Hematopoietic multipotent progenitor cell treated with erythropoietin and hydrocortisone succinate and interleukin-3 and kit ligand, for 8 days (in vitro differentiated cells): ENCODE measurements around the gene RFC5.
A peak's percentile ranks its signal among the peaks of the same experiment; 100 is the strongest.
"Not testable (repeated sequence)": the region's sequence is repeated elsewhere in the genome, so short reads cannot be mapped to it uniquely, and the experiment has no call there.

ENCODE experiments used
- DNase-seq: peaks from one replicate; pipeline ENCODE4 v3.0.0-alpha.2; 2015

RFC5 gene, protein sequence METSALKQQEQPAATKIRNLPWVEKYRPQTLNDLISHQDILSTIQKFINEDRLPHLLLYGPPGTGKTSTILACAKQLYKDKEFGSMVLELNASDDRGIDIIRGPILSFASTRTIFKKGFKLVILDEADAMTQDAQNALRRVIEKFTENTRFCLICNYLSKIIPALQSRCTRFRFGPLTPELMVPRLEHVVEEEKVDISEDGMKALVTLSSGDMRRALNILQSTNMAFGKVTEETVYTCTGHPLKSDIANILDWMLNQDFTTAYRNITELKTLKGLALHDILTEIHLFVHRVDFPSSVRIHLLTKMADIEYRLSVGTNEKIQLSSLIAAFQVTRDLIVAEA

GRCh38 chr12:118016424-118017264 lies at the start of gene RFC5:
Gene RFC5, plus strand, starts transcription at chr12:118016703. Its CDS starts 125 bp downstream, at chr12:118016828.
- DNase-seq = peak; percentile 98

GRCh38 chr12:117967043-117967442 lies 49.5 kb upstream of the RFC5 start:
- no peak for DNase-seq

- DNase-seq = no peak
Measured at GRCh38 chr12:117967512-117967911, 49.0 kb upstream of the RFC5 start.

- no peak for DNase-seq
Measured at GRCh38 chr12:117968151-117968789, 48.2 kb upstream of the RFC5 start.

DNA sequence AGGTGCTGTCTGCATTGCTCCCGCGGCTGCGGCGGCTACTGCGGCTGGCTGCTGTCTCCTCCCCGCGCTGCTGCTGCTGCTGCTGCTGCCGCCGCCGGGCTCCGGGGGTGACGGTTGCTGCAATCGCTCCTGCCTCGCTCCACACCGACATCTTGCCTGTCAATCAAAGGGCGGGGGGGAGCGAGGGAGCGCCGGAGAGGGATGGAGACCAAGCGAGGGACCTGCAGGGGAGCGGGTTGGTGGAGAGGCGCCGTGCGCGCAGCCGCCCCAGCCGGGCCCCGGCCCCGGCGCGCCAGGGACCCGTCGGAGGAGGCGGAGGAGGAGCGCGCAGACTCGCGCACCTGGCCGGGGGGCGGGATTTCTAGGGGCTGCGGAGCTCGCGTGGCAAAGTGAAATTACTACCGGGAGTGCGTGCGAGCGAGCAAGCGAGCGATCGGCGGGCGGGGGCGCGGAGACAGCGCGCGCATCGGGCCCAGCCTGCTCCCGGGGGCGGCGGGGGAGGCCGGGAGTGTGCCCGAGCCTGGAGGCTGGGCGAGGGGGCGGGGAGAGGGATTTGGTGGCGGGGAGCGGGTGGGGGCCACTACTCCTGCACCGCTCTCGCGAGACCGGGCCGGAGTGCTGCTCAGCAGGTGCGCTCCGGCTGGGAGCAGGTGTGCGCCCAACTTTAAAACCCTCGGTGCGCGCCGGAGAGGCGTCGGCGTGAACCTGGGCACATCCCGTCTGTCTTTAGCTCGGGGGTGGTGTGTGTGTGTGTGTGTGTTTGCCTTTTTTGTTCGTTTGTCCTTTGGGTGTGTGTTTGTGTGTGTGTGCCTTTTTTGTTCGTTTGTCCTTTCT lies 47.5 kb upstream of the RFC5 start, which contains the start of gene KSR2:
Gene KSR2, minus strand, starts transcription at position 165 of the 834 bp plus-strand sequence. CDS start 735 bp downstream, outside the sequence.
- DNase-seq = no peak

DNA sequence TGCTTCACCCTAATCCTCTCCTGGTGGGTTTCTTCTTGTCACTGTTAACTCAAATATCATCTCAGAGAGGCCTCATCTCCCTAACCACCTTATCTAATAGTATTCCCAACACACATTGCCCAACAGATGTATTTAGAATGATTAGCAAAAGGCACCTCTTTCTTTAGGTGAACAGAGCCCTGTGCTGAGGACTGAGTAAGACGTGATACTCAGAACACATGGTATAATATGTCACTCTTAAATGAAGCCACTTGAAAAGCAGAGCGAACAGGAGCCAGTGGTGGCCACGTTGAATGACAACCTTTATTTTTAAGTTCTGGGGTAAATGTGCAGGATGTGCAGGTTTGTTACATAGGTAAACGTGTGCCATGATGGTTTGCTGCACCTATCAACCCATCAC lies 46.2 kb upstream of the RFC5 start:
- no peak for DNase-seq

- no peak for DNase-seq
Measured at GRCh38 chr12:117972301-117972700, 44.2 kb upstream of the RFC5 start.

DNA sequence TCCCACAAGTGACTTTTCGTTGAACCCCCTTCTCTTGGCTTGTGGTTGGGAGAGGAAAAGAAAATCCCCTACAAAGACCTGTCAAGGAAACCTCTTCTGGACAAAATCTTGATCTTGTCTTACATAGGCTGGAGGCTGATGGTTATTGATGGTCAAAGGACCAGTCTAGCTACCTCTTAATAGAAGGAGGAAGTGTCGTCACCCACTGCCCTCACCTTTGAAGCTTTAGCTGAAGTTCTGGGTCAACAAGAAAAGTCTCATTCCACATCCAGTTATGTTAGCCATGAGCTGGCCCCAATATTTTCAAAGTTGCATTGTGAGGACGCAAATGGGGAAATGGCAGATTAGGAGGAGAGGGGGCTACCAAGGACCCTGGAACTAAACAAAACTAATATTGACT lies 41.5 kb upstream of the RFC5 start:
- DNase-seq = no peak

DNA sequence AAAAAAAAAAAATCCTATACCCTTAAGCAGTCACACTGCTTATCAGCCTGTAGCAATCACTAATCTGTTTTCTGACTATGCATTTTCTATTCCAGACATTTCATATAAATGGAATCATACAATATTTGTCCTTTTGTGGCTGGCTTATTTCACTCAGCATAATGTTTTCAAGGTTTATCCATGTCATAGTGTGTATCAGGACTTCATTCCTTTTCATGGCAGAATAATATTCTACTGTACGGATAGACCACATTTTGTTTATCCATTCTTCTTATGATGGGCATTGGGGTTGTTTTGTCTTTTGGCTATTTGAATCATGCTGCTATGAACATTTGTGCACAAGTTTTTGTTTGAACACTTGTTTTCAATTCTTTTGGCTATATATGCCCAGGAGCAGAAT lies 39.1 kb upstream of the RFC5 start:
- no peak for DNase-seq

- DNase-seq = no peak
Measured at GRCh38 chr12:117980616-117981015, 35.9 kb upstream of the RFC5 start.

GRCh38 chr12:117981267-117981666 lies 35.2 kb upstream of the RFC5 start:
- no peak for DNase-seq

DNA sequence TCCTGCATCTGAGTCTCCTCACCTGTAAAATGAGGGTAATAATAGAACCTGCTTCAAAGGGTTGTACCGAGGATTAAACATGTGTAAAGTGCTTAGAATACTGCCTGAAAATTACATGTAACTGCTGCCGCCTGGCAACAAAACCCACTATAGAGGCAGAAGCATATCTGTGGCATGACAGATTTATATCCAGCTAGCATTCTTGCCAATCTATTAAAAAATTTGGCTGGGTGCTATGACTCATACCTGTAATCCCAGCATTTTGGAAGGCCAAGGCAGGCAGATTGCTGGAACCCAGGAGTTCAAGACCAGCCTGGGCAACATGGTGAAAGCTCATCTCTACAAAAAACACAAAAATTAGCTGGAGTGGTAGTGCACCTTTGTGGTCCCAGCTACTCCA lies 31.3 kb upstream of the RFC5 start:
- no peak for DNase-seq

DNA sequence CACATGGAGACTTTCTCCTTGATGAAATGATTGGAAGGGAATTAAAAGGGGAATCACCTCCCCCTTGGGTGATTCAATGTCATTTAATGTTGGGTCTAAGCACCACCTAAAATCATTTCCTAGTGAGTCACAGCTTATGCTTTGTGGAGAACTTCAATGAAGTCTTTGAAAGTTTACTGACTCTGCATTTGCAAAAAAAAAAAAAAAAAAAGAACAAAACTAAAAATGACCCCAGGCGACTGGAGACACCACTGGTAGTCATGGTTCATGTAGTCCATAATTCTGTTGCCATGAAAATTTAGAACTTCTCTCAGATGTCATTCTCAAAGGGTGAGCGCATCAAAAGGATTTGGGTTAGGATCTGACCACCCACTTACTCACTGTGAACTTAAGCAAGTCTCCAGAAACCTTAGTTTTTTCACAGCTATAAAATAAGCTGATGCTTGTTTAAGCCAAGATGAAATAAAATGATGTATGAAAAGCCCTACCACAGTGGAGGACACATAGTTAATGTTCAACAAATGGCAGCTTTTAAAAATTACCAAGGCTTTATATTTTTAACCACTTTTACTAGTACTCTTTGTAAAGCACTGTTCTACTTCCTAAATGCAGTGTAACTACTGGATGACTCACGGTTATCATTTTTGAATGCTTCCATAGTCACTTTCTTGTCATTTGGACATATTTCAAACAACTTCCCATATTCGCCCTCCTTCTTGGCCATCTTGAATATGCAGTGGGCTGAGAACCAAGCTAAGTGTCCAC lies 29.6 kb upstream of the RFC5 start:
- no peak for DNase-seq

- DNase-seq = no peak
Measured at GRCh38 chr12:117994551-117995438, 21.7 kb upstream of the RFC5 start.

DNA sequence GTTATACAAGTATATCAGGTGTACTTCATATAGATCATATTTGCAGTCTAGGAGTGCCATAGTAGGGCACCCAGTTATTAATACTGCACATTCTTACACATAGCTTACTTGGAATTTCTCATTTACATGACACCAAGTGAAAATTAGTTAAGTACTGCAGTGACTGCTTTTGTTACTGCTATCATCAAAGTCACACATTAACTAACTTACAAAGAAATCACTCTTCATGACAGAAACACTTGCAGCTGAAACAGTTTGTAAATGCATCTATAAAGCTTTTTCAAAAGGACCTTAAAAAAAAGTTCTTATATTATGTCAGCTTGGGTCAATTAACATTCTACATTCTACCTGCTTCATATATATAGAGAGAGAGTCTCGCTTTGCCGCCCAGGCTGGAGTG lies 17.8 kb upstream of the RFC5 start:
- DNase-seq = no peak

GRCh38 chr12:117999806-118000205 lies 16.7 kb upstream of the RFC5 start:
- DNase-seq = not testable (repeated sequence)

DNA sequence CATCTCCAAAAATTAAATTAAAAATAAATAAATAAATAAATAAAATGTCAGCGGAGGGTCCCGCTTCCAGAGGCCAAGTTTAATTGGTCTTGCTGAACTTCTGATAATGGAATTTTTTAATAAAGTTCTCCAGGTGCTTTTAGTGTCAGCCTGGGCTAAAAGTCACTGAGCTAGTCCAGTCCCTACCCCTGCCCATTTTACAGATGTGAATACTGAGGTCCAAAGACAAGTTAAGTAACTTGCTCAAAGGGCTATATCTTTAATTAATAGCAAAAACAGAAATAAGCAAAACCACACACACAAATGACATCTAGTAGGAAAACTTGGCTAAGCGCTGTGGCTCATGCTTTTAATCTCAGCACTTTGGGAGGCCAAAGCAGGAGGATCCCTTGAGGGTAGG lies 5.6 kb upstream of the RFC5 start:
- DNase-seq = no peak

DNA sequence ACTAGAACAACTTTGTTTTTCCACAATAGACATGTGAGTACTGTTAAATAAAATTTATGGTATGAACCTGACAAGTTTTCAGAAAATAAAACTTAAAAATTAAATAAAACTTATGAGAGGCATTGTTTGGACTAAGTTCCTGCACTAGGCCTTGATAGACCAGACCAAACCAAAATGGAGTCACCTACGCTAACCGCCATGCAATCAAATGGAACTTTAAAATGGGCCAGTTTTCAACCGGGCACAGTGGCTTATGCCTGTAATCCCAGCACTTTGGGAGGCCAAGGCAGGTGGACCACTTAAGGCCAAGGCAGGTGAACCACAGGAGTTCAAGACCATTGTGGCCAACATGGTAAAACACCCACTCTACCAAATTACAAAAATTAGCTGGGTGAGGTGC lies 5.1 kb upstream of the RFC5 start:
- DNase-seq = no peak

GRCh38 chr12:118011961-118012360 lies 4.5 kb upstream of the RFC5 start:
- DNase-seq = no peak

DNA sequence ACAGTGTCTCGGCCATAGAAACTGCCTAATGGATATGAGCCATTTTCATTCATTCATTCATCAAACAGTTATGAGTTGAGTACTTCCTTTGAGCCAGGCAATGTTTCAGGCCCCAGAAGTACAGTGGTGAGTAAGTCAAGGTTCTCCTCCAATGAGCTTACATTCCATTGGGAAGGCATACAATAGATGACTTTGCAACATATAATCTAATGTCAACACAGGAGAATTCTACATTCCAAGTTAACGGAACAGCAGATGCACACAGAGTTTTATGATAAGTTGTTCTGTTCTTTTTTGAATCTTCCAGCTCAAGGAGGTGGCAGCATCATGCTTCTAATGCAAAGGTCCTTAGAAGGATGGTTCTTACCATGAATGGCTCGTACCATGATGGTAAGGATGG lies 3.2 kb upstream of the RFC5 start:
- DNase-seq = no peak

- DNase-seq = no peak
Measured at GRCh38 chr12:118015306-118015705, 1.2 kb upstream of the RFC5 start.
